ENCODE data around the gene PIK3C3.
A peak's percentile ranks its signal among the peaks of the same experiment; 100 is the strongest.

DNA sequence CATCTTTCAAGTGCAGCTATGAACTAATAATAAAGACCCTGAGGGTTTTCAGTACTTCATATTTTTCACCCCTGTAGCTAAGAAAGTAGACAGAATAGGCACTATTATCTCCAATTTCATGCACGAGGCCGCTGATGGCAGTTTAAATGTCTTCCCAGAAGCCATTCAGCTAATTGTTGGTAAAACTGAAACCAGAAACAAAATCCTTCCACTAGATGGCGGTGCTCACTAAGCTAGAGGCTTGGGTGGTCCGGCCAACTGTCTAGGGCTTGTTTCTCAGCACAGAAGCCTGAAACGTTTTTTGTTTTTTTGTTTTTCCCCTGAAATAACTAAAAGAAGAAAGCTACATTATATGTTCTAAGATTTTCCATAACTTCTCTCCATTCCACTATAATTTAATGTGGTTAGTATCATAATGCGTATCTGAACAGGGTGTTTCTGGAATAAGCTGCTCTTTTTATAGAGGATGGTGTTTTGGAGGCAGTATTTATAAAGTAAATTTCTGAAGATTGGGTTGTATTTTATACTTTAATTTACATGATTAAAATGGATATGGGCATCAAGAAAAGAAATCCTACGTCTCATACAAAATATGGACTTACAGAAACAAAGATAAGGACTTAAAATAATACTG lies 159.4 kb downstream of the PIK3C3 start:
- TF ChIP-seq, protein P1, sequence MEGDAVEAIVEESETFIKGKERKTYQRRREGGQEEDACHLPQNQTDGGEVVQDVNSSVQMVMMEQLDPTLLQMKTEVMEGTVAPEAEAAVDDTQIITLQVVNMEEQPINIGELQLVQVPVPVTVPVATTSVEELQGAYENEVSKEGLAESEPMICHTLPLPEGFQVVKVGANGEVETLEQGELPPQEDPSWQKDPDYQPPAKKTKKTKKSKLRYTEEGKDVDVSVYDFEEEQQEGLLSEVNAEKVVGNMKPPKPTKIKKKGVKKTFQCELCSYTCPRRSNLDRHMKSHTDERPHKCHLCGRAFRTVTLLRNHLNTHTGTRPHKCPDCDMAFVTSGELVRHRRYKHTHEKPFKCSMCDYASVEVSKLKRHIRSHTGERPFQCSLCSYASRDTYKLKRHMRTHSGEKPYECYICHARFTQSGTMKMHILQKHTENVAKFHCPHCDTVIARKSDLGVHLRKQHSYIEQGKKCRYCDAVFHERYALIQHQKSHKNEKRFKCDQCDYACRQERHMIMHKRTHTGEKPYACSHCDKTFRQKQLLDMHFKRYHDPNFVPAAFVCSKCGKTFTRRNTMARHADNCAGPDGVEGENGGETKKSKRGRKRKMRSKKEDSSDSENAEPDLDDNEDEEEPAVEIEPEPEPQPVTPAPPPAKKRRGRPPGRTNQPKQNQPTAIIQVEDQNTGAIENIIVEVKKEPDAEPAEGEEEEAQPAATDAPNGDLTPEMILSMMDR (IDR thresholded peaks at IDR 0.05; ENCODE audit: low read length) = peak; percentile 83
- TF ChIP-seq EZH2 (IDR thresholded peaks at IDR 0.05; ENCODE audit: borderline replicate concordance, low read length) = no peak
